G401 (cell line): ENCODE measurements around the gene ADGRV1. TPM values are rescaled to one million over a fixed set of nuclear protein-coding genes. Genes with fewer than 3 reads are reported as not detected.
A peak's percentile ranks its signal among the peaks of the same experiment; 100 is the strongest.
"Not testable (repeated sequence)": the region's sequence is repeated elsewhere in the genome, so short reads cannot be mapped to it uniquely, and the experiment has no call there.

Experiments
- DNase-seq: peaks from one replicate; pipeline ENCODE4 v3.0.0-alpha.2; 2015; ENCODE audit warnings: low spot score
- in situ Hi-C: cut with HindIII; loops from 2 replicates; pipeline ENCODE4 v1.10.0; 2016; ENCODE audit warnings: low sequenced_read_pairs, mixed read lengths
- total RNA-seq: library from RNA; depleted of rRNA; stranded (reverse); fragments of >200 nt; shearing (Covaris generic); gene quantifications from 2 replicates; pipeline ENCODE4 v1.2.3, GENCODE V29; 2014

ADGRV1 gene
- total RNA-seq, 1 experiment from 2014 or later: not detected

- DNase-seq: no peak
Observed at GRCh38 chr5:90548069-90548593, 10.5 kb upstream of the ADGRV1 start.

GRCh38 chr5:90549223-90549622 lies 9.4 kb upstream of the ADGRV1 start:
- in situ Hi-C loops: no loop called here
- no peak for DNase-seq

More at GRCh38 chr5:90548069-90548593, 10.5 kb upstream of the ADGRV1 start:
- in situ Hi-C loops: no loop called here

GRCh38 chr5:90549729-90550275 lies 8.8 kb upstream of the ADGRV1 start:
- no peak for DNase-seq
- in situ Hi-C loops: no loop called here

- no peak for DNase-seq
- in situ Hi-C loops: no loop called here
Observed at GRCh38 chr5:90550963-90551362, 7.6 kb upstream of the ADGRV1 start.

GRCh38 chr5:90551376-90551775 lies 7.2 kb upstream of the ADGRV1 start:
- in situ Hi-C loops: no loop called here
- no peak for DNase-seq

GRCh38 chr5:90553711-90554110 lies 4.9 kb upstream of the ADGRV1 start:
- no peak for DNase-seq
- in situ Hi-C loops: no loop called here

- no peak for DNase-seq
- in situ Hi-C loops: no loop called here
Observed at GRCh38 chr5:90554358-90555006, 4.1 kb upstream of the ADGRV1 start.

- in situ Hi-C loops: no loop called here
- no peak for DNase-seq
Observed at GRCh38 chr5:90555666-90556065, 2.9 kb upstream of the ADGRV1 start.

GRCh38 chr5:90557391-90557790 lies 1.2 kb upstream of the ADGRV1 start:
- DNase-seq: peak; percentile 25
- in situ Hi-C loops: no loop called here

GRCh38 chr5:90557871-90558270 lies 726 bp upstream of the ADGRV1 start:
- in situ Hi-C loops: no loop called here
- DNase-seq: no peak

- no peak for DNase-seq
- in situ Hi-C loops: no loop called here
Observed at GRCh38 chr5:90560771-90561170, 2.2 kb downstream of the ADGRV1 start.

- DNase-seq: no peak
- in situ Hi-C loops: no loop called here
Observed at GRCh38 chr5:90561766-90562165, 3.2 kb downstream of the ADGRV1 start.

GRCh38 chr5:90562341-90562740 lies 3.7 kb downstream of the ADGRV1 start:
- in situ Hi-C loops: no loop called here
- DNase-seq: no peak

GRCh38 chr5:90563108-90563507 lies 4.5 kb downstream of the ADGRV1 start:
- in situ Hi-C loops: no loop called here
- peak; percentile 11 for DNase-seq

- in situ Hi-C loops: no loop called here
- DNase-seq: no peak
Observed at GRCh38 chr5:90565491-90565890, 6.9 kb downstream of the ADGRV1 start.

GRCh38 chr5:90569084-90569483 lies 10.5 kb downstream of the ADGRV1 start:
- in situ Hi-C loops: no loop called here
- DNase-seq: no peak

GRCh38 chr5:90570034-90570433 lies 11.4 kb downstream of the ADGRV1 start:
- in situ Hi-C loops: no loop called here
- DNase-seq: no peak

GRCh38 chr5:90571147-90571773 lies 12.7 kb downstream of the ADGRV1 start:
- in situ Hi-C loops: no loop called here
- DNase-seq: no peak

- in situ Hi-C loops: no loop called here
- no peak for DNase-seq
Observed at GRCh38 chr5:90575712-90576111, 17.1 kb downstream of the ADGRV1 start.

GRCh38 chr5:90576566-90576965 lies 18.0 kb downstream of the ADGRV1 start:
- DNase-seq, in situ Hi-C loops: not testable (repeated sequence)
